ENCODE measurements around the gene ANKRD23.

DNA sequence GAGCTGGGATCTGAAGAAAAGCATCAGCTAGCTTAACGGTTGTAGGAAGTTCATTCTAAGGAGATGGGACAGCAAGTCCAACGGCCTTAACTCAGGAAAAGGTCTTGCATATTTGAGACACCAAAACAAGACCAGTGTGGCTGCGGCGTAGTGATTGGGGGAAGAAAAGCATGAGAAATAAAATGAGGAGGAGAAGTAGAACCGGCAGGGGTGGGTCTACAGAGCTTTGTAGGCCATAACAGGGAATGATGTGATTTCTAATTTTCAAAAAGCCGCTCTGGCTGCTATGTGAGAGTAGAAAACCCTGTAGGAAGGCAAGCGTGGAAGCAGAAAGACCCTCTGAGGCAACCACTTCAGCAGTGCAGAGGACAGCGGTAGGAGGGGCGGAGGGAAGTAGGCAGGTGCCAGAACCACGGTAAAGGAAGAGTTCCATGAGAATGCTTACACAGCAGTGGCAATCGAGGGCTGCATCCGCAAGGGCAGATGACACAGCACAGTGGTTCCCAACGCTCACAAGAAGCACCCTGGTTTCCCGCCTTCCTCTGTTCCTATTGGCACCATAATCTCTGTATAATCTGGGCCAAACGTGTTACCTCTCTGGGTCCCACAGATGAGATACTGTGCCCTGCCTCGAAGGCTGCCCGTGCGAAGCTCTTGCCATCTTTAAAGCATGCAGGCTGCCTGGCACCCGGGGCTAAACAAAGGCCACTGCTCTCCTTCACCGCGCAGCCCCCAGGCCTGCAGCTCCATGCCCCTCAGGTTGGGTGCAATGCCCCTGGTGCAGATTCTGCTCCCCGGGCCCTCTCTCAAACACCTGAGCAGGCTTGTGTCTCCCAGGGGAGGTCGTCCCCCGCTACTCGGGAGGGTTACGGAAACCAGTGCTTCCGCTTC, 13.2 kb upstream of the ANKRD23 start:
- TF ChIP-seq, protein P1, sequence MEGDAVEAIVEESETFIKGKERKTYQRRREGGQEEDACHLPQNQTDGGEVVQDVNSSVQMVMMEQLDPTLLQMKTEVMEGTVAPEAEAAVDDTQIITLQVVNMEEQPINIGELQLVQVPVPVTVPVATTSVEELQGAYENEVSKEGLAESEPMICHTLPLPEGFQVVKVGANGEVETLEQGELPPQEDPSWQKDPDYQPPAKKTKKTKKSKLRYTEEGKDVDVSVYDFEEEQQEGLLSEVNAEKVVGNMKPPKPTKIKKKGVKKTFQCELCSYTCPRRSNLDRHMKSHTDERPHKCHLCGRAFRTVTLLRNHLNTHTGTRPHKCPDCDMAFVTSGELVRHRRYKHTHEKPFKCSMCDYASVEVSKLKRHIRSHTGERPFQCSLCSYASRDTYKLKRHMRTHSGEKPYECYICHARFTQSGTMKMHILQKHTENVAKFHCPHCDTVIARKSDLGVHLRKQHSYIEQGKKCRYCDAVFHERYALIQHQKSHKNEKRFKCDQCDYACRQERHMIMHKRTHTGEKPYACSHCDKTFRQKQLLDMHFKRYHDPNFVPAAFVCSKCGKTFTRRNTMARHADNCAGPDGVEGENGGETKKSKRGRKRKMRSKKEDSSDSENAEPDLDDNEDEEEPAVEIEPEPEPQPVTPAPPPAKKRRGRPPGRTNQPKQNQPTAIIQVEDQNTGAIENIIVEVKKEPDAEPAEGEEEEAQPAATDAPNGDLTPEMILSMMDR (conservative IDR thresholded peaks at IDR 0.05 in 1 of 2, IDR thresholded peaks at IDR 0.05 in 1 of 2; ENCODE audit: low read depth in 1 of 2, low read length in 2 of 2): no peak
- TF ChIP-seq EZH2 (IDR thresholded peaks at IDR 0.05; ENCODE audit: low read length, missing control alignments): no peak
